ENCODE results near the gene CREBL2.
"Not testable (repeated sequence)": the region's sequence is repeated elsewhere in the genome, so short reads cannot be mapped to it uniquely, and the experiment has no call there.

CREBL2 gene

DNA sequence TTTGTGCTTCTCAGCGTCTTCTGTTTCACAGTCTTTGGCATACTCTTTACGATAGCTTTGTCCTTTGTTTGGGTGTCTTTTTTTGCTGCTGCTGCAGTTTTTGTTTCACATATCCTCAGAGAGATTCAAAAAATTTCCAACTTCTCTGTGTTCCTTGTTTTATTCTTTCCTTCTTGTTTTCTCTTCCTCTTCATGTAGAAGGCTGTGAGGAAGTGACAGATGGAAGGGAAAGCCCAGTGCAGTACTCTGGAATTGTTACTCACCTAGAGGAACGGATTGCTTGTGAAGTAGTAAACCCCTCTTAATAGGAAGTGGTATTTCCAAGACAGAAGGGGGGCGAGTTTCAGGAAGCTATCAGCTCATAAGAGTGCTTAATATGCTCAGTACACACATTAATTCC is 1.7 kb downstream of the CREBL2 start:
- TF ChIP-seq FOXM1 (IDR thresholded peaks at IDR 0.05; ENCODE audit: borderline replicate concordance) = no peak
- TF ChIP-seq SUZ12 (IDR thresholded peaks at IDR 0.05) = no peak
- no peak for TF ChIP-seq HDGF (IDR thresholded peaks at IDR 0.05; ENCODE audit: borderline replicate concordance)
- TF ChIP-seq CTBP1 (IDR thresholded peaks at IDR 0.05; ENCODE audit: borderline replicate concordance) = no peak
- no peak for TF ChIP-seq BHLHE40 (IDR thresholded peaks at IDR 0.05; ENCODE audit: borderline replicate concordance)
- no peak for TF ChIP-seq NFRKB (IDR thresholded peaks at IDR 0.05)
- TF ChIP-seq ARNT (IDR thresholded peaks at IDR 0.05) = no peak
- no peak for TF ChIP-seq LEF1 (IDR thresholded peaks at IDR 0.05; ENCODE audit: borderline replicate concordance)
- no peak for TF ChIP-seq ELF4 (IDR thresholded peaks at IDR 0.05)
- TF ChIP-seq, protein P1, sequence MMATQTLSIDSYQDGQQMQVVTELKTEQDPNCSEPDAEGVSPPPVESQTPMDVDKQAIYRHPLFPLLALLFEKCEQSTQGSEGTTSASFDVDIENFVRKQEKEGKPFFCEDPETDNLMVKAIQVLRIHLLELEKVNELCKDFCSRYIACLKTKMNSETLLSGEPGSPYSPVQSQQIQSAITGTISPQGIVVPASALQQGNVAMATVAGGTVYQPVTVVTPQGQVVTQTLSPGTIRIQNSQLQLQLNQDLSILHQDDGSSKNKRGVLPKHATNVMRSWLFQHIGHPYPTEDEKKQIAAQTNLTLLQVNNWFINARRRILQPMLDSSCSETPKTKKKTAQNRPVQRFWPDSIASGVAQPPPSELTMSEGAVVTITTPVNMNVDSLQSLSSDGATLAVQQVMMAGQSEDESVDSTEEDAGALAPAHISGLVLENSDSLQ (IDR thresholded peaks at IDR 0.05) = no peak
- no peak for TF ChIP-seq L3MBTL2 (conservative IDR thresholded peaks at IDR 0.05)
- no peak for TF ChIP-seq ZNF384 (IDR thresholded peaks at IDR 0.05)
- no peak for TF ChIP-seq SP1 (IDR thresholded peaks at IDR 0.05)
- no peak for DNase-seq (ENCODE audit: extremely low spot score)
- CTCF ChIA-PET = no interaction called here
- POLR2A ChIA-PET = interaction anchor here (1.2 kb wide), 1 partner anchor 13 kb away, joined by 3 read pairs; no protein-coding TSS in a partner anchor

GRCh38 chr12:12614342-12614741 is 2.7 kb downstream of the CREBL2 start:
- ChIA-PET POLR2A (interaction anchor here (0.7 kb wide), 2 partner anchors 17 to 18 kb away, joined by 3 read pairs; no protein-coding TSS in a partner anchor), CTCF (interaction anchor here (0.6 to 0.8 kb wide), 2 partner anchors 92 to 96 kb away, joined by 5 to 8 read pairs; no protein-coding TSS in a partner anchor)
- TF ChIP-seq ARNT (IDR thresholded peaks at IDR 0.05) (no peak), ELF4 (IDR thresholded peaks at IDR 0.05) (no peak), FOXA1 (IDR thresholded peaks at IDR 0.05) (no peak), L3MBTL2 (conservative IDR thresholded peaks at IDR 0.05) (no peak)
- DNase-seq (ENCODE audit: extremely low spot score) = no peak

DNA sequence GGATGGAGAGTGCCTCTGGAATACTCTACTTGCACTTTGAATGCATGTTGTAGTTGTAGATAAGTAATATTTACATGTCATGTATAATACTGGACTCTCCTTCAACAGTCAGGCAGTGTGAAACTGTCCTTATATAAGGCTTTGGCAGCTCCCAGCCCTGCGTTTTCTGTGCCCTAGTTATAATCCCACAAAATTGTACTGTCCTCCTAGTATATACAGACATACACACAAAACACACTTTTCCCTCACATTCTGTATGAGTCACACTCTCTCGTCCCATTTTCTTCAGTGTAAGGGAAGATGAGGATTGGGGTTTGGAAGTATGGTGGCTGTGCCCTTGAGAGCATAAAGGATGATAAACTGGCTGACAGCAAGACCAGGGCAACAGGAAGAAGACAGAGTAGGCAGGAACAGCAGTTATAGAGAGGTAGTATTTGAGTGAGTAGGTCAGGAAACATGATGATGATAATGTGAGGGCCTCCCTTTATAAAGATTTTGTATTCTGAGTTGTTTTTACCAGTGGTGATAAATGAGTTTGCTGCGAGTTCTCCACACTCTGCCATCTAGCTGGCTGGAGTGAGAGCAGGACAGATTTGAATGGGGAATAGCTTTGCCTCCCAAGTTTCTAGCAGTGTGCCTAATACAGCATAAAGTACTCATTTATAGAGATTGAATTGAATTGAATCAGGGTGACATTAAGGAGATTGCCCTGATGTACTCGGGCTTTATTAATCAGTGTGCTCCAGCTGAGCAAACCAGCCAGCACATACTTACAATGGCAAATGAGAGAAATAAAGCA is 5.0 kb downstream of the CREBL2 start:
- TF ChIP-seq L3MBTL2 (conservative IDR thresholded peaks at IDR 0.05) (no peak), ELF4 (IDR thresholded peaks at IDR 0.05) (no peak), NFRKB (IDR thresholded peaks at IDR 0.05) (no peak), ARNT (IDR thresholded peaks at IDR 0.05) (no peak), ZNF384 (IDR thresholded peaks at IDR 0.05) (no peak)
- ChIA-PET CTCF (no interaction called here), POLR2A (no interaction called here)
- DNase-seq (ENCODE audit: extremely low spot score) = no peak

- CTCF ChIA-PET; DNase-seq (ENCODE audit: extremely low spot score); POLR2A ChIA-PET: not testable (repeated sequence)
Observed at GRCh38 chr12:12618064-12618463, 6.4 kb downstream of the CREBL2 start.

DNA sequence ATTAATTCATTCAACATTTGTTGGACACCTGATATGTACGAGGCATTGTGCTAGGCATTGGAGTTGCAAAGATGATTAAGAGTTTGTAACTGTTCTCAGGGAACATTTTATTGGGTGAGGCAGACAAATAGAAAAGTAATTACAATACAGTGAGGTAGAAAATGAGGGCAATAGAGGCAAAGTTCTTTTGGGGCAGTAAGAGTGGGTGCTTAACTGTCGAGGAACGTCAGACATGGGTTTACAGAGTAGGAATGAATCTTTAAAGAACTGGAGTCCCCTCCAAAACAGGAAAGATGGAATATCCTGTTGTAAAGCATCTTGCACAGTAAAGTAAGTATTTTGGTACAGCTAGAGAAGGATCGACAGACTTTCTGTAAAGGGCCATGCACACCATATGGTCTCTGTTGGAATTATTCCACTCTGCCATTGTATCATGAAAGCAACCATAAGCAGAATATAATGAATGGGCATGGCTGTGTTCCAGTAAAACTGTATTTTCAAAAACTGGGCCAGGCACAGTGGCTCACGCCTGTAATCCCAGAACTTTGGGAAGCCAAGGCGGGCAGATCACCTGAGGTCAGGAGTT is 9.1 kb downstream of the CREBL2 start:
- ChIA-PET CTCF (interaction anchor here (0.7 to 1.1 kb wide), 3 partner anchors 16 to 192 kb away, joined by 4 to 7 read pairs (median 6); no protein-coding TSS in a partner anchor), POLR2A (interaction anchor here (1.9 kb wide), 1 partner anchor 9 kb away, joined by 5 read pairs; the partner anchor contains the start of gene CREBL2)
- TF ChIP-seq FOXK2 (IDR thresholded peaks at IDR 0.05) = no peak
- TF ChIP-seq SP1 (IDR thresholded peaks at IDR 0.05) = no peak
- TF ChIP-seq BHLHE40 (IDR thresholded peaks at IDR 0.05; ENCODE audit: borderline replicate concordance) = no peak
- TF ChIP-seq ZNF384 (IDR thresholded peaks at IDR 0.05) = no peak
- no peak for TF ChIP-seq HDGF (IDR thresholded peaks at IDR 0.05; ENCODE audit: borderline replicate concordance)
- TF ChIP-seq TARDBP (IDR thresholded peaks at IDR 0.05) = no peak
- TF ChIP-seq LEF1 (IDR thresholded peaks at IDR 0.05; ENCODE audit: borderline replicate concordance) = no peak
- no peak for TF ChIP-seq SUZ12 (IDR thresholded peaks at IDR 0.05)
- TF ChIP-seq FOXA1 (IDR thresholded peaks at IDR 0.05) = no peak
- TF ChIP-seq ELF4 (IDR thresholded peaks at IDR 0.05) = no peak
- no peak for DNase-seq (ENCODE audit: extremely low spot score)

DNA sequence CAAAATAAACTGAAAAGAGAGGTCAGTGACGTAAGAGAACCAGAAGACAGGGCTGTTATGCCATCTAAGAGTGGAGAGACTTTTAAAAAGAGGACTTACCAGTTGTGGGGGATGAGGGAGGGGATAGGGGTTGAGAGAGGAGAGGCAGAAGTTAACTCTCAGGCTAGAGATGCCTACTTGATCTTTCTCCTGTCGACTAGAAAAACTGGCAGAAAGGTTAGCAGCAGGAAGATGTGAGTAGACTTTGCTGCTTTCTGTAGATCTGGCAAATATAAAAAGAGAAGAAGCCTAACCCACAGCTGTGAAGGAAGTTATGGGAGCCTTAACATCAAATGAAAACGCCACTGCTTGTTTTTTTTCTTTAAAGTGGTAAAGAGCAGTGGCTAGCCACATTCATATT is 10.7 kb downstream of the CREBL2 start:
- no peak for DNase-seq (ENCODE audit: extremely low spot score)
- TF ChIP-seq FOXA1 (IDR thresholded peaks at IDR 0.05) = no peak
- TF ChIP-seq TARDBP (IDR thresholded peaks at IDR 0.05) = no peak
- TF ChIP-seq ELF4 (IDR thresholded peaks at IDR 0.05) = no peak
- no peak for TF ChIP-seq BHLHE40 (IDR thresholded peaks at IDR 0.05; ENCODE audit: borderline replicate concordance)
- TF ChIP-seq NFRKB (IDR thresholded peaks at IDR 0.05) = no peak
- TF ChIP-seq, protein P1 (IDR thresholded peaks at IDR 0.05) = no peak
- no peak for TF ChIP-seq CTBP1 (IDR thresholded peaks at IDR 0.05; ENCODE audit: borderline replicate concordance)
- TF ChIP-seq ZNF384 (IDR thresholded peaks at IDR 0.05) = no peak
- no peak for TF ChIP-seq FOXM1 (IDR thresholded peaks at IDR 0.05; ENCODE audit: borderline replicate concordance)
- TF ChIP-seq SUZ12 (IDR thresholded peaks at IDR 0.05) = no peak
- no peak for TF ChIP-seq HDGF (IDR thresholded peaks at IDR 0.05; ENCODE audit: borderline replicate concordance)
- no peak for TF ChIP-seq FOXK2 (IDR thresholded peaks at IDR 0.05)
- no peak for TF ChIP-seq LEF1 (IDR thresholded peaks at IDR 0.05; ENCODE audit: borderline replicate concordance)
- TF ChIP-seq L3MBTL2 (conservative IDR thresholded peaks at IDR 0.05) = no peak
- no peak for TF ChIP-seq ARNT (IDR thresholded peaks at IDR 0.05)
- no peak for TF ChIP-seq SP1 (IDR thresholded peaks at IDR 0.05)
- ChIA-PET POLR2A (interaction anchor here (1.3 kb wide), 1 partner anchor 11 kb away, joined by 4 read pairs; the partner anchor contains the start of gene CREBL2), CTCF (interaction anchor here (0.7 kb wide), 1 partner anchor 247 kb away, joined by 3 read pairs; no protein-coding TSS in a partner anchor)

Measured in HEK293T (cell line).